HCT116 (cell line): Measurements from ENCODE around the gene LELP1.

ENCODE experiments used
- CTCF ChIP-seq, 3 experiments: fragments of 200-600 bp in 1 of 3; sonication (generic) in 1 of 3; IDR thresholded peaks in 2 of 3; conservative IDR thresholded peaks in 1 of 3; 2 replicates each; pipeline ENCODE4 v1.5.1; 2012 to 2017; ENCODE audit warnings: low read depth in 2 of 3, low read length in 2 of 3, antibody characterized with exemption in 1 of 3, borderline replicate concordance in 1 of 3, control low read depth in 1 of 3, mild to moderate bottlenecking in 1 of 3, mixed read lengths in 1 of 3, mixed run types in 1 of 3, moderate library complexity in 1 of 3; ENCODE audit not compliant: insufficient read depth in 1 of 3
- EZH2 ChIP-seq: fragments of 200-600 bp; sonication (generic); IDR thresholded peaks from 2 replicates; pipeline ENCODE4 v1.6.1; 2017; ENCODE audit warnings: antibody characterized with exemption, mixed run types
- EZH2phosphoT487 ChIP-seq: fragments of 200-600 bp; IDR thresholded peaks from 2 replicates; pipeline ENCODE4 v1.6.1; 2018; ENCODE audit warnings: antibody characterized with exemption, borderline replicate concordance
- FOSL1 ChIP-seq: IDR thresholded peaks from 2 replicates; pipeline ENCODE4 v1.6.1; 2012; ENCODE audit warnings: low read depth
- POLR2A ChIP-seq: IDR thresholded peaks from 2 replicates; pipeline ENCODE4 v1.7.0; 2011; ENCODE audit warnings: borderline replicate concordance; ENCODE audit not compliant: insufficient read depth, insufficient read length; ENCODE audit errors: extremely low read depth
- YY1 ChIP-seq: IDR thresholded peaks from 2 replicates; pipeline ENCODE4 v1.6.1; 2011; ENCODE audit warnings: low read length, low read depth, moderate library complexity, mild to moderate bottlenecking; ENCODE audit not compliant: insufficient replicate concordance; ENCODE audit errors: extremely low read depth

- no peak for TF ChIP-seq EZH2
- no peak for TF ChIP-seq POLR2A
- no peak for TF ChIP-seq FOSL1
- no peak for TF ChIP-seq CTCF (IDR thresholded peaks at IDR 0.05 in 2 of 3, conservative IDR thresholded peaks at IDR 0.05 in 1 of 3; ENCODE audit: borderline replicate concordance in 1 of 3, insufficient read depth in 1 of 3, low read depth in 2 of 3, low read length in 2 of 3)
- no peak for TF ChIP-seq EZH2phosphoT487
- TF ChIP-seq YY1: no peak
Measured at GRCh38 chr1:153220606-153221303, 17.5 kb downstream of the LELP1 start.
